Measurements from ENCODE around the gene SPON2.

Gene SPON2

DNA sequence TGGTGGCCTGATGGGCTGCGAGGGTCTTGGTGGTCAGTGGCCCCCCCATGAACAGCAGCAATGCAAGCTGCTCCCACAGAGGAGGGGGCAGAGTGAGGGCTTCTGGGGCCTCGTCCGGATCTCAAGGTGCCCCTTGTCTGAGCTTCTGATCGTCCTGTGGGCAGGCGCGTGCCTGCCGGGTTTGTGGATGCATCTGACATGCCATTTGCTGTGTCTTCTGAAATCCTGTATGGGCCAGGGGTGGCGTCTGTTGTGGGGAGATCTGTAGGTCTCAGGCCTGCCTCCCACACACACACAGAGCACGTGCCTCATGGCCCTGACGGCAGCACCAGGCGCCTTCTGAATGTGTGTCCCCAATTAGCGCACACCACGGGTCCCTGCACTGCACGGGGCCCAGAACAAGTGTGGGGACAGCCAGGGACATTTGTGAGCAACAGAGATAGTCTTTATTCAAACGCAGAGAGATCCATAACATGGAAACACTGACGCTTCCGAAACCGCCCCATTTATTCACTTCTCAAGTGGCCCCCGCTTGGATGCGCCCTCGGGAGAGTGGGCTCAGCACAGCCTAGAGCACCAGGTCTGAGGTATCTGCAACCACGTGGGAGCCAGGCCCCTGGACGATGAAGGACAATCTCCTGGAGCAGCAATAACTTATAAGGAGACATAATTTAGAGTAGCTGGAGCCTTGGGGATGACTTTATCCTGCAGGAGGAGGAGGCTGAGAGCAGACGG is 5.7 kb downstream of the SPON2 start:
- Histone ChIP-seq H3K4me1 (ENCODE audit: insufficient read depth, low read length) (peaks cover 25% of the 10 kb centered on the region), H3K4me2 (ENCODE audit: insufficient read depth, low read length) (peak overlapping the region; percentile 74), H3K27ac (ENCODE audit: low read length) (peak overlapping the region; percentile 86), H2AFZ (ENCODE audit: low read depth, low read length) (peak overlapping the region; percentile 74), H4K20me1 (ENCODE audit: insufficient read depth, low read length) (no peaks in the 10 kb centered on the region), H3K79me2 (ENCODE audit: insufficient read depth, low read length) (0 out of 2 replicates have a peak, but pooled peaks cover 5% of the 10 kb centered on the region), H3K9ac (ENCODE audit: low read depth, low read length) (peak overlapping the region; percentile 81), H3K36me3 (ENCODE audit: insufficient read depth, low read length) (no peaks in the 10 kb centered on the region), H3K27me3 (ENCODE audit: insufficient read depth, low read length, poor library complexity) (no peaks in the 10 kb centered on the region), H3K4me3 (ENCODE audit: low read depth in 1 of 2, low read length in 2 of 2) (peak overlapping the region in 1 of 2 experiments; percentile 60; a peak in 3 of 4 replicates), H3K9me3 (ENCODE audit: insufficient read depth, low read length, severe bottlenecking) (no peaks in the 10 kb centered on the region)
- peak; percentile 8 for ATAC-seq (ENCODE audit: insufficient read depth, low read depth)
- no peak for TF ChIP-seq CTCF (IDR thresholded peaks at IDR 0.05; ENCODE audit: borderline replicate concordance, extremely low read depth, low read length, poor library complexity, severe bottlenecking)
- TF ChIP-seq EZH2 (IDR thresholded peaks at IDR 0.05; ENCODE audit: borderline replicate concordance, low read depth, low read length, severe bottlenecking) = no peak
- no peak for DNase-seq

DNA sequence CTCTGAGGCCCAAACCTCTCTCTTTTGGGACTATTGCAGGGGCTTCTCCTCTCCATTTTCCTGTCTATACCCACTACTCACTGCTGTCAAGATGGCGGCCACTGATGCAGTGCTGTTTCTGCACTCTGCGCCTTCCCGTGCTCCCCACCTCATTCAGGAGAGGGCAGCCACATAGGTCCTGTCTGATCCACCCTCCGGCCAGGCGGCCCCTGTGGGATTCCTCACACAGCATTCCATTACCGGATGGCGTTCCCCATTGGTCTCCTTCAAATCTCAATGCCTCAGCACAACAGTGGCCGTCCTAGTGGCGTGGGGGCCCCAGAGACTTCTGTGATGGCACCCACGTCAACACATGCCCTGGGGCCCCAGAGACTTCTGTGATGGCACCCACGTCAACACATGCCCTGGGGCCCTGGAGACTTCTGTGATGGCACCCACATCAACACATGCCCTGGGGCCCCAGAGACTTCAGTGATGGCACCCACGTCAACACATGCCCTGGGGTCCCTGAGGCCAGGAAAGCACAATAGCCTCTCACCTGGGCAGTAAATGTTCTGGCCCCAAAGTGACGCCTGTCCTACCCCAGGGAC is 7.3 kb downstream of the SPON2 start:
- H3K4me1 ChIP-seq (ENCODE audit: insufficient read depth, low read length) = peaks cover 25% of the 10 kb centered on the region
- 0 out of 2 replicates have a peak, but pooled peaks cover 5% of the 10 kb centered on the region for H3K79me2 ChIP-seq (ENCODE audit: insufficient read depth, low read length)
- no peaks in the 10 kb centered on the region for H3K36me3 ChIP-seq (ENCODE audit: insufficient read depth, low read length)
- H3K4me2 ChIP-seq (ENCODE audit: insufficient read depth, low read length) = no peak overlapping the region
- H3K9me3 ChIP-seq (ENCODE audit: insufficient read depth, low read length, severe bottlenecking) = no peaks in the 10 kb centered on the region
- no peaks in the 10 kb centered on the region for H3K27me3 ChIP-seq (ENCODE audit: insufficient read depth, low read length, poor library complexity)
- no peak for ATAC-seq (ENCODE audit: insufficient read depth, low read depth)
- H3K4me3 ChIP-seq (ENCODE audit: low read depth in 1 of 2, low read length in 2 of 2) = no peak overlapping the region
- H2AFZ ChIP-seq (ENCODE audit: low read depth, low read length) = no peak overlapping the region
- no peak overlapping the region for H3K27ac ChIP-seq (ENCODE audit: low read length)
- H3K9ac ChIP-seq (ENCODE audit: low read depth, low read length) = no peak overlapping the region
- no peaks in the 10 kb centered on the region for H4K20me1 ChIP-seq (ENCODE audit: insufficient read depth, low read length)
- no peak for DNase-seq
- TF ChIP-seq CTCF (IDR thresholded peaks at IDR 0.05; ENCODE audit: borderline replicate concordance, extremely low read depth, low read length, poor library complexity, severe bottlenecking) = no peak
- TF ChIP-seq EZH2 (IDR thresholded peaks at IDR 0.05; ENCODE audit: borderline replicate concordance, low read depth, low read length, severe bottlenecking) = no peak

- ATAC-seq (ENCODE audit: insufficient read depth, low read depth) = no peak
- H3K9me3 ChIP-seq (ENCODE audit: insufficient read depth, low read length, severe bottlenecking) = no peaks in the 10 kb centered on the region
- no peak for TF ChIP-seq CTCF (IDR thresholded peaks at IDR 0.05; ENCODE audit: borderline replicate concordance, extremely low read depth, low read length, poor library complexity, severe bottlenecking)
- no peak for TF ChIP-seq EZH2 (IDR thresholded peaks at IDR 0.05; ENCODE audit: borderline replicate concordance, low read depth, low read length, severe bottlenecking)
- no peaks in the 10 kb centered on the region for H4K20me1 ChIP-seq (ENCODE audit: insufficient read depth, low read length)
- no peak for DNase-seq
- H3K36me3 ChIP-seq (ENCODE audit: insufficient read depth, low read length) = no peaks in the 10 kb centered on the region
- H3K4me2 ChIP-seq (ENCODE audit: insufficient read depth, low read length) = no peak overlapping the region
- H3K4me3 ChIP-seq (ENCODE audit: low read depth in 1 of 2, low read length in 2 of 2) = no peak overlapping the region
- no peaks in the 10 kb centered on the region for H3K27me3 ChIP-seq (ENCODE audit: insufficient read depth, low read length, poor library complexity)
- H3K9ac ChIP-seq (ENCODE audit: low read depth, low read length) = no peak overlapping the region
- H3K79me2 ChIP-seq (ENCODE audit: insufficient read depth, low read length) = 0 out of 2 replicates have a peak, but pooled peaks cover 5% of the 10 kb centered on the region
- no peak overlapping the region for H3K27ac ChIP-seq (ENCODE audit: low read length)
- H2AFZ ChIP-seq (ENCODE audit: low read depth, low read length) = no peak overlapping the region
- peaks cover 25% of the 10 kb centered on the region for H3K4me1 ChIP-seq (ENCODE audit: insufficient read depth, low read length)
Measured at GRCh38 chr4:1164444-1164843, 7.9 kb downstream of the SPON2 start.

All from DND-41 (cell line).